Measurements from ENCODE around the gene SLC25A29.
"Not testable (repeated sequence)": the region's sequence is repeated elsewhere in the genome, so short reads cannot be mapped to it uniquely, and the experiment has no call there.

SLC25A29 gene

GRCh38 chr14:100330388-100330931 lies 24.2 kb upstream of the SLC25A29 start:
- DNase-seq, result no peak

- DNase-seq, result no peak
Measured at GRCh38 chr14:100330007-100330344, 23.7 kb upstream of the SLC25A29 start.

GRCh38 chr14:100329233-100330006 lies 23.2 kb upstream of the SLC25A29 start:
- DNase-seq, result no peak

- DNase-seq, result no peak
Measured at GRCh38 chr14:100328495-100329163, 22.4 kb upstream of the SLC25A29 start.

GRCh38 chr14:100327128-100327527 lies 20.9 kb upstream of the SLC25A29 start:
- DNase-seq, result no peak

- no peak for DNase-seq
Measured at GRCh38 chr14:100325958-100326357, 19.7 kb upstream of the SLC25A29 start.

GRCh38 chr14:100325231-100325632 lies 19.0 kb upstream of the SLC25A29 start:
- no peak for DNase-seq

- no peak for DNase-seq
Measured at GRCh38 chr14:100323942-100324307, 17.7 kb upstream of the SLC25A29 start.

GRCh38 chr14:100323121-100323941 lies 17.1 kb upstream of the SLC25A29 start, which contains the start of gene SLC25A47:
TSS of gene SLC25A47 (plus strand) at chr14:100323339. CDS start at chr14:100323415, 76 bp downstream.
- no peak for DNase-seq

- DNase-seq, result no peak
Measured at GRCh38 chr14:100322138-100322957, 16.1 kb upstream of the SLC25A29 start.

- no peak for DNase-seq
Measured at GRCh38 chr14:100321473-100322137, 15.4 kb upstream of the SLC25A29 start.

- DNase-seq, result no peak
Measured at GRCh38 chr14:100320157-100320856, 14.1 kb upstream of the SLC25A29 start.

GRCh38 chr14:100317912-100318808 lies 11.9 kb upstream of the SLC25A29 start:
- DNase-seq, result peak; percentile 73

GRCh38 chr14:100317389-100317788 lies 11.1 kb upstream of the SLC25A29 start:
- DNase-seq, result no peak

- no peak for DNase-seq
Measured at GRCh38 chr14:100314724-100315123, 8.5 kb upstream of the SLC25A29 start.

GRCh38 chr14:100313464-100314230 lies 7.4 kb upstream of the SLC25A29 start:
- no peak for DNase-seq

GRCh38 chr14:100312877-100313400 lies 6.7 kb upstream of the SLC25A29 start:
- no peak for DNase-seq

- not testable (repeated sequence) for DNase-seq
Measured at GRCh38 chr14:100312110-100312876, 6.0 kb upstream of the SLC25A29 start.

Data from right forelimb (tissue), 1 donor.